Stimulated activated CD4-positive, alpha-beta T cell treated with anti-CD3 and anti-CD28 coated beads, Interleukin-4, amount 100 ng/mL, for 4 hours (primary cell): Measurements from ENCODE around the gene PAM16.
A peak's percentile ranks its signal among the peaks of the same experiment; 100 is the strongest.

Source experiments
- DNase-seq, 2 experiments: peaks; one replicate each; pipeline ENCODE4 v3.0.0-alpha.2; 2020

The PAM16 gene

GRCh38 chr16:4332623-4333307 is 18.4 kb downstream of the PAM16 start:
- DNase-seq: no peak

GRCh38 chr16:4332083-4332482 is 19.0 kb downstream of the PAM16 start:
- DNase-seq: no peak

- DNase-seq: peak; percentile 53 to 72
These were observed 20.7 kb downstream of the PAM16 start for GRCh38 chr16:4330277-4330874.

- DNase-seq: no peak
These were observed 22.0 kb downstream of the PAM16 start for GRCh38 chr16:4328782-4329775.

GRCh38 chr16:4328046-4328781 is 22.9 kb downstream of the PAM16 start:
- DNase-seq: peak; percentile 50 to 53

GRCh38 chr16:4327386-4328045 is 23.6 kb downstream of the PAM16 start:
- DNase-seq: no peak

- DNase-seq: no peak
These were observed 25.8 kb downstream of the PAM16 start for GRCh38 chr16:4325253-4325758.

- DNase-seq: no peak
These were observed 26.4 kb downstream of the PAM16 start for GRCh38 chr16:4324492-4325252.

GRCh38 chr16:4323845-4324488 is 27.2 kb downstream of the PAM16 start:
- no peak for DNase-seq

- no peak for DNase-seq
These were observed 27.9 kb downstream of the PAM16 start for GRCh38 chr16:4323071-4323844.

- DNase-seq: no peak
These were observed 28.7 kb downstream of the PAM16 start for GRCh38 chr16:4322121-4323052.

GRCh38 chr16:4321286-4322120 is 29.6 kb downstream of the PAM16 start:
- DNase-seq: no peak

- DNase-seq: no peak
These were observed 30.5 kb downstream of the PAM16 start for GRCh38 chr16:4320571-4321137.

GRCh38 chr16:4319454-4320421 is 31.4 kb downstream of the PAM16 start:
- peak; percentile 42 to 45 for DNase-seq

GRCh38 chr16:4318967-4319366 is 32.2 kb downstream of the PAM16 start:
- no peak for DNase-seq

GRCh38 chr16:4318451-4318910 is 32.6 kb downstream of the PAM16 start:
- no peak for DNase-seq
